HUES48 (cell line): Measurements from ENCODE around the gene MYL6B.
"Not testable (repeated sequence)": the region's sequence is repeated elsewhere in the genome, so short reads cannot be mapped to it uniquely, and the experiment has no call there.

Source experiments
- H3K27ac ChIP-seq: one replicate; pipeline ENCODE4 v1.7.0; 2013; ENCODE audit warnings: low read depth, low read length, inconsistent platforms
- H3K27me3 ChIP-seq: 2 replicates; pipeline ENCODE4 v1.6.1; 2013; ENCODE audit warnings: mild to moderate bottlenecking, low read length; ENCODE audit not compliant: control insufficient read depth, insufficient read depth
- H3K36me3 ChIP-seq: 2 replicates; pipeline ENCODE4 v1.6.1; 2013; ENCODE audit warnings: low read length; ENCODE audit not compliant: control insufficient read depth, insufficient read depth
- H3K4me1 ChIP-seq: 2 replicates; pipeline ENCODE4 v1.6.1; 2013; ENCODE audit warnings: mild to moderate bottlenecking, low read length; ENCODE audit not compliant: control insufficient read depth, insufficient read depth
- H3K4me3 ChIP-seq: 2 replicates; pipeline ENCODE4 v1.5.1; 2013; ENCODE audit warnings: mild to moderate bottlenecking, low read depth, low read length
- H3K9ac ChIP-seq: 2 replicates; pipeline ENCODE4 v1.6.1; 2013; ENCODE audit warnings: mild to moderate bottlenecking, low read depth, low read length, moderate library complexity
- H3K9me3 ChIP-seq: 2 replicates; pipeline ENCODE4 v1.6.1; 2013; ENCODE audit warnings: low read length; ENCODE audit not compliant: control insufficient read depth, insufficient read depth

Gene MYL6B

DNA sequence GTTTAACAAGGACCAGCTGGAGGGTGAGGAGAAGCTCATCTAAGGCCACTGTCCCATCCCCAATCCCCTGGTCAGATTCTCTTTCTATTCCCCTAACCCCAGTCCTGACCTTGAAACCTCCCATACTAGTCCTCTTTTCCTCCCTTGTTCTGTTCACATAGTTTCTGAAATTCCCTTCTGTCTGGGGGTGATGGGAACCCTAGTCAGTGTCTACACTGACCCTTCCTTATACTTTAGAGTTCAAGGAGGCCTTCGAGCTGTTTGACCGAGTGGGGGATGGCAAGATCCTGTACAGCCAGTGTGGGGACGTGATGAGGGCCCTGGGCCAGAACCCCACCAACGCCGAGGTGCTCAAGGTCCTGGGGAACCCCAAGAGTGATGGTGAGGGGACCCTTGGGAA, 2.4 kb downstream of the MYL6B start:
- no peak overlapping the region for H3K4me3 ChIP-seq
- peaks cover 30% of the 10 kb centered on the region for H3K36me3 ChIP-seq
- H3K9me3 ChIP-seq = no peaks in the 10 kb centered on the region
- H3K4me1 ChIP-seq = peaks cover 17% of the 10 kb centered on the region
- H3K27me3 ChIP-seq = no peaks in the 10 kb centered on the region
- no peak overlapping the region for H3K9ac ChIP-seq
- H3K27ac ChIP-seq = peak overlapping the region; percentile 18

DNA sequence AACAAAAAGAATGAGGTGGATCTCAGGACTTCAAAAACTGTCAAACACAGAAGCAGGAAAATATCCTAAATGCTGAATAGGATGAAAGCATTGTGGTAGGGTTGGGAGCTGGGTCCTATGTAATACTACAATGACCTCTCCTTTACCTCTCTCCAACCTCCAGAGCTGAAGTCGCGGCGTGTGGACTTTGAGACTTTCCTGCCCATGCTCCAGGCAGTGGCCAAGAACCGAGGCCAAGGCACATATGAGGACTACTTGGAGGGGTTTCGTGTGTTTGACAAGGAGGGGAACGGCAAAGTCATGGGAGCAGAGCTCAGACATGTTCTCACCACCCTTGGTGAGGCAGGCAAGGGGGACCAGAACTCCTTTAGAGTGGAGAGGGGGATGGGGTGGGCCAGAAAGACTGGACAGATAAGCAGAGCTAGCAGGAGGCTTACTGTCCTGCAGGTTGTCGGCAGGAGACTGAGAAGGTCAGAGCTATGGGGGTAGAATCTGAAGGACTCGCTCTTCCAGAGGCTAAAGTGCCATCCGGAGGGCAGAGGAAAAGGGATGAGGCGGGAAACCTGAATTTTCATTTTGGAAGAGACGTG, 3.0 kb downstream of the MYL6B start:
- no peak overlapping the region for H3K9ac ChIP-seq
- H3K36me3 ChIP-seq = peaks cover 32% of the 10 kb centered on the region
- peaks cover 22% of the 10 kb centered on the region for H3K4me1 ChIP-seq
- no peak overlapping the region for H3K27ac ChIP-seq
- H3K27me3 ChIP-seq = no peaks in the 10 kb centered on the region
- no peaks in the 10 kb centered on the region for H3K9me3 ChIP-seq
- no peak overlapping the region for H3K4me3 ChIP-seq

DNA sequence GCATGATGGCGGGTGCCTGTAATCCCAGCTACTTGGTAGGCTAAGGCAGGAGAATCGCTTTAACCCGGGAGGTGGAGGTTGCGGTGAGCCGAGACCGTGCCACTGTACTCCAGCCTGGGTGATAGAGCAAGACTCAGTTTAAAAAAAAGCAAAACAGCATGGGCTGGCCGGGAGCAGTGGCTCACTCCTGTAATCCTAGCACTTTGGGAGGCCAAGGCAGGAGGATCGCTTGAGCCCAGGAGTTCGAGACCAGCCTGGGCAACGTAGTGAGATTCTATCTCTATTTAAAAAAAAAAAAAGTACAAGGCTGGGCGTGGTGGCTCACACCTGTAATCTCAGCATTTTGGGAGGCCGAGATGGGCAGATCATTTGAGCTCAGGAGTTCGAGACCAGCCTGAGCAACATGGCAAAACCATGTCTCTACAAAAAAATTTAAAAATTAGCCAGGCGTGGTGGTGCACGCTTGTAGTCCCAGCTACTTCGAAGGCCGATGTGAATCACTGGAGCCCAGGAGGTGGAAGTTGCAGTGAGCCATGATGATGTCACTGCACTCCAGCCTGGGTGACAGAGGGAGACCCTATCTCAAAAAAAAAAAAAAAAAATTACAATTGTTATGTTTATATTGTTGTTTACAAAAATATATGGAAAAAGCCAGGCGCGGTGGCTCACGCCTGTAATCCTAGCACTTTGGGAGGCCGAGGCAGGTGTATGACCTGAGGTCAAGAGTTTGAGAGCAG, 4.2 kb downstream of the MYL6B start:
- not testable (repeated sequence) for H3K9ac ChIP-seq, H3K27me3 ChIP-seq, H3K9me3 ChIP-seq
- H3K4me1 ChIP-seq = peaks cover 26% of the 10 kb centered on the region
- peaks cover 45% of the 10 kb centered on the region for H3K36me3 ChIP-seq
- peak overlapping the region; percentile 55; the same call in 1 of the 2 replicates for H3K4me3 ChIP-seq
- peak overlapping the region; percentile 94 for H3K27ac ChIP-seq

DNA sequence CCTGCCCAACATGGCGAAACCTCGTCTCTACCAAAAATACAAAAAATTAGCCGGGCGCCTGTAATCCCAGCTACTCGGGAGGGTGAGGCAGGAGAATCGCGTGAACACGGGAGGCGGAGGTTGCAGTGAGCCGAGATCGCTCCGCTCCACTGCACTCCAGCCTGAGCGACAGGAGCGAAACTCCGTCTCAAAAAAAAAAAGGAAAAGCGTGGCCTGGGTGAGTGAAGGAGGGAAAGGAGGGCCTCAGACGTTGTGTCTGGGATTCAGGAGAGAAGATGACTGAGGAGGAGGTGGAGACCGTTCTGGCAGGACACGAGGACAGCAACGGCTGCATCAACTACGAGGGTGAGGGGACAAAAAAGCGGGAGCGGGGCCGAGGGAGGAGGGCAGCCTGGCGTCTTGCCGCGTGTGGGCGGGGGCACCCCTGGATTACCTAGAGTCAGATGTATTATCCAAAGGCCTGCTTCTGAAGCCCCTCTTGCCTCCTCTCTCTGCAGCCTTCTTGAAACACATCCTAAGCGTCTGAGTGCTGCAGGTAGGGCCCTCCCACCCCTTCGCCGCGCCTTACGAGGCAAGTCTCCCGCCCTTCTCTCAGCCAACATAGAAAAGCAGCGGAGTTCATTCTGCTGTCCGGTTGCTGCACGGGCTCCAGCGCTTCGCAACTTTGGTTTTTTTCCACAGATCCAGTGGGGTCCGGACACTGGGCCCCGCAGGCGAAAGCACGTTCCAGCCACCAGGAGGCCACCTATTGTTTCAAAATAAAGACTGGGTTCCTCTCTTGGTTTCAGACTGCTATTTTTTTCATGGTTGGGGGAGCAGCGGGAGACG, 5.0 kb downstream of the MYL6B start:
- Histone ChIP-seq H3K27me3 (no peaks in the 10 kb centered on the region), H3K27ac (peak overlapping the region; percentile 94), H3K9me3 (no peaks in the 10 kb centered on the region), H3K4me1 (peaks cover 32% of the 10 kb centered on the region), H3K9ac (peak overlapping the region; percentile 41), H3K36me3 (peaks cover 52% of the 10 kb centered on the region), H3K4me3 (peak overlapping the region; percentile 55)

DNA sequence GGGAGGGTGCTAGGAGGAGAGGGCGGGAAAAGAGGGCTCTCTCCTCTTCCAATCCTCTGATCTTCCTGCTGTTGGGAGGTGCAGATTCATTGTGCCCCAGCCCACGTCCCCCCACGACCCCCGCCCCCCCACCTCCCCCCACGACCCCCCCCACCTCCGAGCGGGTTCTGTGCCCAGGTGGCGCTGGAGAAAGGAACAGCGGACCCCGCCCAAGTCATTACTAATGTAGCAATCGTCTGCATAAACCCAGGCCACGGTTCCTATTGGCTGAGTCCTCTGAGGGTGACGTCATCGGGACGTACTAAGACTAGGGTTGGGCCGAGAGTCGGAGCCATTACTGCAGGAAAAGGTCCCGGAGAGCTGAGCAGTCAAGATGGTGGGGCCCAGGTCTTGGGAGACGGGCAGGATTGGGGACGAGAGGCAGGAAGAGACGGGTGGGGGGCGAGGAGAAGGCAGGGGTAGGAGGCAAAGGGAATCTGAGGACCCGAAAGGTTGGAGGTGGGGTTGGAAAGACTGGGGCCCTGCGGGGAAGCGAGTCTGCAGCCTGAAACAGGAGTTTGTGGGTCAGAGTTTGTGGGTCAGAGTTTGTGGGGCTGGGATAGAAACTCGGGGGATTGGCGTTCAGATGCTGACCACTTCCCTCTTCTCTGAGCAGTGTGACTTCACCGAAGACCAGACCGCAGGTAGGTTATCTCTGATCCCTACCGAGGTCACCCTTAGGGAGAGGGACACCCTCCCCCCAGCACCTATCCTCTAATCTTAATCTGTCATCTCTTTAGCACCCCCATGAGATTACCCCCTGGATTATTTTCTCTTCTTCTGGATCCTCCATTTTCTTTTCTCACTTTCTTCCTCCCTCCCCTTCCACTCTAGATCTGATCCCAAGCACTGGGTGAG, 5.9 kb downstream of the MYL6B start, which contains the start of gene MYL6:
TSS of gene MYL6 (plus strand) at position 331 of the 897 bp plus-strand sequence. CDS start at position 374, 43 bp downstream.
- peaks cover 36% of the 10 kb centered on the region for H3K4me1 ChIP-seq
- H3K9me3 ChIP-seq = no peaks in the 10 kb centered on the region
- H3K36me3 ChIP-seq = peaks cover 61% of the 10 kb centered on the region
- H3K4me3 ChIP-seq = peak within 1 kb of the TSS; percentile 89
- no peaks in the 10 kb centered on the region for H3K27me3 ChIP-seq
- H3K9ac ChIP-seq = peak within 1 kb of the TSS; percentile 95
- H3K27ac ChIP-seq = peak within 1 kb of the TSS; percentile 94

DNA sequence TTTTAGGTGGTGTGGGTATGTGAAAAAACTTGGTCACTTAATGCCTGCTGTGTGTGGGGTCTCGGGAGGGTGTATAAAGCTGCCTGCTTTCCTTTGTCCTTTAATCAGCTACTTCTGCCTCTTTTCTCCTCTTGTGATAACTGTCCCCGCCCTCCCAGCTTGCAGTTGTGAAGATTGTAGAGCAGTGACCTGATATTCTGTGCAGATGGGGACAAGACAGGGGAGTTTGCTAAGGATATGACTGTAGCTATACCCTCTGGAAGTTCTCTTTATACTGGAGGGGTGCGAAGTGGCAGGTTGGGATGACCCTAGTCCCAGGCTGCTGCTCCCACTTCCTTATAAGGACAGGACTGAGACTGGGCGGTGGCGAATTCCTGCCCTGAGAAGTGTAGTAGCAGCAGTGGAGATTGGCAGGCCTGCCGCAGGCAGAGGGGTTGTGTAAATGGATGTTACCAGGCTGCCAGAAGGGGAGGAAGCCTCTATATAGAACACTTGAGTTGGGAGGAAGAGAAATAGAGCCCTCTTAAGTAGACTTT, 6.6 kb downstream of the MYL6B start:
- H3K27ac ChIP-seq = peak overlapping the region; percentile 94
- H3K9ac ChIP-seq = peak overlapping the region; percentile 95
- peak overlapping the region; percentile 89 for H3K4me3 ChIP-seq
- H3K36me3 ChIP-seq = peaks cover 68% of the 10 kb centered on the region
- H3K4me1 ChIP-seq = peaks cover 36% of the 10 kb centered on the region
- H3K9me3 ChIP-seq = no peaks in the 10 kb centered on the region
- no peaks in the 10 kb centered on the region for H3K27me3 ChIP-seq

DNA sequence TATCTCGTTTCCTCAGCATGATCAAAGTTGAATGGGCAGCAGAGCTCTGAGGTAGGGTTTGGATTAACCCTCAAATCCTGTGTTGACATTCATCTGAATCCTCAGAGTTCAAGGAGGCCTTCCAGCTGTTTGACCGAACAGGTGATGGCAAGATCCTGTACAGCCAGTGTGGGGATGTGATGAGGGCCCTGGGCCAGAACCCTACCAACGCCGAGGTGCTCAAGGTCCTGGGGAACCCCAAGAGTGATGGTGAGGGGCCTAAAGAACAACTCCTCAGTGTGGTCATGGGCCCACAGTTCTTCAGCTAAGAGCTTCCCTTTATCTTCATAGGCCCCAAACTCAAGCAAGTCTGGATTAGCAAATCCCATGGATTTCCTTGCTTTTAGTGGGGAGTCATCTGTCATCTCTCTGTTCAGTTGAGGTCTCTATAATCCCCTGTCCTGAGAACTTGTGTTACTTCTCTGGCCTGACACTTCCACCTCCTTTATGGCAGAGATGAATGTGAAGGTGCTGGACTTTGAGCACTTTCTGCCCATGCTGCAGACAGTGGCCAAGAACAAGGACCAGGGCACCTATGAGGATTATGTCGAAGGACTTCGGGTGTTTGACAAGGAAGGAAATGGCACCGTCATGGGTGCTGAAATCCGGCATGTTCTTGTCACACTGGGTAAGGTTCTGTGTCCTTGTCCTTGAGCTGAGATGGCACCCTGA, 7.2 kb downstream of the MYL6B start:
- Histone ChIP-seq H3K27ac (peak overlapping the region; percentile 94), H3K9ac (peak overlapping the region; percentile 95), H3K27me3 (no peaks in the 10 kb centered on the region), H3K4me1 (peaks cover 36% of the 10 kb centered on the region), H3K36me3 (peaks cover 69% of the 10 kb centered on the region), H3K4me3 (peak overlapping the region; percentile 89), H3K9me3 (no peaks in the 10 kb centered on the region)

DNA sequence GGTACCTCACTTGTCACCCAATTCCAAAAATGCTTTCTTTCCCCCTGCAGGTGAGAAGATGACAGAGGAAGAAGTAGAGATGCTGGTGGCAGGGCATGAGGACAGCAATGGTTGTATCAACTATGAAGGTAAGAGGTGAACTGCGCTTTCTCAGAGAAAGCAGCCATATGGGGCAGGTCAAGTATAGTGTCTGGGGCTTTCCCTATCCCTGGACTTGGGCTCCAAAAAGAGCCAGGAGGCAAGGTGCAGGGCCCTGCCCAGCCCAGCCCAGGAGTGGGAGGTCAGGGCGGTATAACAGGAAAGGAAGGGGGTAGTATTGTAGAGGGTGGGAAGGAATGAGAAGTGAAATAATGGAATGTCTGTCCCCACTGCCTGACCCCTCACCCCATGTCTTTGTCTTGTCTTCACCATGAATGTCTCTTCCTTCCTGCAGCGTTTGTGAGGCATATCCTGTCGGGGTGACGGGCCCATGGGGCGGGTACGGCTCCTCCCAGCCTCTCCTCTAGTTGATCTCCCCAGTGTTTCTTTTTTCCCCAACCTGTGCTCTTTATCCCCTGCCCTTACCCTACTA, 7.9 kb downstream of the MYL6B start:
- Histone ChIP-seq H3K4me3 (peak overlapping the region; percentile 89), H3K9me3 (no peaks in the 10 kb centered on the region), H3K36me3 (peaks cover 69% of the 10 kb centered on the region)

DNA sequence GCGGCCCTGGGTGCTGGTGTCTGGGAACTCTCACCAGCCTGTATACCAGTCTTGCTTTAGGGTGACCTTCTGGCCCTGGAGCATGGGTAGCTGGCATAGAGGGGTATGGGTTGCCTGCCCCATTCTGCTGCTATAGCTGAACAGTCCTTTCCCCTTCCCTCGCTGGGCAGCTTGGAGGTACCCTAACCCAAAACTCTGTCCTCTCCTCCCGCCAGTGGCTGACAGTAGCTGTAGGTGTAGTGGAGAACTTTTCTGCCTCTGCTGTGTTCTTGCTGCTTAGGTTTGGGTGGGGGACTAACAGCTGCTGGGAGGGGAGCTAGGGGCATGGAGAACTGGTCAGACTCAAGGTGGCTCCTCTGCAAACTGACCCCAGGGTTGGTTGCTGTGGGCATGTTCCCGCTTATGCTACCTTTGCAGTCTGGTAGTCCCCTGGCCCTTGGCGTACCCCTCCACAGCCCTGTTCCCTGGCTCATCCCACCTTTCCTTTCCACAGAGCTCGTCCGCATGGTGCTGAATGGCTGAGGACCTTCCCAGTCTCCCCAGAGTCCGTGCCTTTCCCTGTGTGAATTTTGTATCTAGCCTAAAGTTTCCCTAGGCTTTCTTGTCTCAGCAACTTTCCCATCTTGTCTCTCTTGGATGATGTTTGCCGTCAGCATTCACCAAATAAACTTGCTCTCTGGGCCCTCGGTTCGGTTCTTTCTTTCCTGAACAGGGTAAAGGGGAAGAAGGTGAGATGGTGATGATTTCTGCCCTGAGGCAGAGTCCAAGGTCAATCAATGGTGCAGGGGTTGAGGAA, 8.7 kb downstream of the MYL6B start:
- 0 out of 2 replicates have a peak overlapping the region, but pooled peaks have one; percentile 95 for H3K9ac ChIP-seq
- peaks cover 70% of the 10 kb centered on the region for H3K36me3 ChIP-seq
- H3K4me1 ChIP-seq = peaks cover 36% of the 10 kb centered on the region
- peak overlapping the region; percentile 89; the same call in 1 of the 2 replicates for H3K4me3 ChIP-seq
- peak overlapping the region; percentile 94 for H3K27ac ChIP-seq
- H3K9me3 ChIP-seq = no peaks in the 10 kb centered on the region
- H3K27me3 ChIP-seq = no peaks in the 10 kb centered on the region

More for the DNA sequence above, 7.9 kb downstream of the MYL6B start:
- Histone ChIP-seq H3K27ac (peak overlapping the region; percentile 94), H3K27me3 (no peaks in the 10 kb centered on the region), H3K4me1 (peaks cover 36% of the 10 kb centered on the region), H3K9ac (peak overlapping the region; percentile 95)
